Adrenal gland (tissue), 12 donors: Measurements from ENCODE around the gene HHIP. TPM values are rescaled to one million over a fixed set of nuclear protein-coding genes. Genes with fewer than 3 reads are reported as not detected.
A peak's percentile ranks its signal among the peaks of the same experiment; 100 is the strongest.

Source experiments
- DNase-seq, 7 donors: peaks; one replicate each; pipeline ENCODE4 v3.0.0-alpha.2; 2019 to 2020
- H3K27ac ChIP-seq, 5 donors: fragments of 200-600 bp; sonication (generic) in 4 of 5; 1 replicate in 3 of 5; 2 replicates in 2 of 5; pipeline versions ENCODE4 v1.5.1 to v1.8.0; 2016 to 2020; ENCODE audit warnings: mild to moderate bottlenecking in 1 of 5
- H3K27me3 ChIP-seq: fragments of 200-600 bp; 2 replicates; pipeline ENCODE4 v1.8.0; 2021
- H3K36me3 ChIP-seq, 2 donors: fragments of 200-600 bp; replicated peaks in 1 of 2; 1 replicate in 1 of 2; 2 replicates in 1 of 2; pipeline versions ENCODE4 v1.5.1 to v1.8.0; 2018 to 2022
- H3K4me1 ChIP-seq, 2 donors: fragments of 200-600 bp; replicated peaks in 1 of 2; 1 replicate in 1 of 2; 2 replicates in 1 of 2; pipeline versions ENCODE4 v1.5.1 to v1.8.0; 2018 to 2021
- H3K4me3 ChIP-seq, 4 donors: fragments of 200-600 bp; sonication (generic) in 3 of 4; one replicate each; pipeline ENCODE4 v1.5.1; 2016 to 2018
- H3K9me3 ChIP-seq, 3 donors: fragments of 200-600 bp; sonication (generic) in 1 of 3; replicated peaks in 1 of 3; 1 replicate in 2 of 3; 2 replicates in 1 of 3; pipeline versions ENCODE4 v1.5.1 to v1.8.0; 2016 to 2021
- CTCF ChIP-seq, 6 experiments: fragments of 450-650 bp in 4 of 6; fragments of 200-600 bp in 2 of 6; sonication (generic) in 1 of 6; IDR thresholded peaks; 1 replicate in 5 of 6; 2 replicates in 1 of 6; pipeline versions ENCODE4 v1.5.1 to v1.8.0; 2016 to 2021; ENCODE audit warnings: antibody characterized with exemption in 6 of 6, mild to moderate bottlenecking in 2 of 6, moderate library complexity in 1 of 6
- POLR2A ChIP-seq, 2 donors: fragments of 450-650 bp; IDR thresholded peaks; one replicate each; pipeline ENCODE4 v1.6.1; 2017; ENCODE audit warnings: antibody characterized with exemption in 2 of 2, mild to moderate bottlenecking in 2 of 2, moderate library complexity in 1 of 2
- WGBS, 4 donors: extraction: QIAGEN DNeasy Blood & Tissue Kit in 2 of 4; methylation state at CpG; one replicate each; pipeline versions ENCODE4 v1.1.5 to v1.1.7; 2013 to 2017; 5-methylcytosine and 5-hydroxymethylcytosine counted together
- intact Hi-C, 2 donors: fragments of 100-400 bp; cut with DNase I; formaldehyde crosslinking; loops; one replicate each; pipeline versions ENCODE4 v1.14.1 to v1.15.0; 2022 to 2023
- polyA plus RNA-seq, 3 donors: library from polyadenylated mRNA; stranded (reverse); fragments of 200-250 nt in 2 of 3; fragments of 350-450 nt in 1 of 3; fragmentation: Illumina TruSeq in 1 of 3; extraction: RNeasy Lipid Tissue Mini Kit (QIAGEN cat#74804) in 1 of 3; gene quantifications; one replicate each; pipeline ENCODE4 v1.2.3, GENCODE V29; 2013 to 2014
- total RNA-seq, 9 donors: library from RNA; depleted of rRNA in 4 of 9; stranded (reverse); fragments of >200 nt in 4 of 9; fragments of 120-200 nt in 1 of 9; fragmentation: NEBNext Ultra II Directional in 1 of 9; extraction: Animal tissue kit (Norgen Biotek cat#: 25700) in 1 of 9; gene quantifications; one replicate each; pipeline versions ENCODE4 v1.1.0 to v1.2.4, GENCODE V29; 2013 to 2023
- donor health status: healthy with polysubstance abuse.
- donor health status: Bipolar disorder and iron deficiency.
- donor health status: DM: yes; HTN: yes; CAD: no.
- donor health status: DM: no; HTN: no; CAD: no.
- donor health status: DM: no; HTN: no; CAD: no.
- donor health status: DM: yes; HTN: yes; CAD: no.

HHIP gene
- total and polyA plus RNA-seq, 12 donors, result 2.1 to 169 (median 9.2) TPM

- Histone ChIP-seq H3K27me3 (no peaks in the 10 kb centered on the region), H3K36me3 (no peaks in the 10 kb centered on the region), H3K4me3 (no peak overlapping the region), H3K4me1 (no peaks in the 10 kb centered on the region), H3K9me3 (no peaks in the 10 kb centered on the region), H3K27ac (no peak overlapping the region)
- TF ChIP-seq CTCF (IDR thresholded peaks at IDR 0.05) (peak in 3 of 6 experiments; percentile 12 to 17 (median 14)), POLR2A (IDR thresholded peaks at IDR 0.05) (no peak)
- peak in 3 of 7 donors; percentile 3 to 21 (median 9) for DNase-seq
- intact Hi-C loops, result no loop called here
Measured at GRCh38 chr4:144611850-144612249, 34.1 kb upstream of the HHIP start.

DNA sequence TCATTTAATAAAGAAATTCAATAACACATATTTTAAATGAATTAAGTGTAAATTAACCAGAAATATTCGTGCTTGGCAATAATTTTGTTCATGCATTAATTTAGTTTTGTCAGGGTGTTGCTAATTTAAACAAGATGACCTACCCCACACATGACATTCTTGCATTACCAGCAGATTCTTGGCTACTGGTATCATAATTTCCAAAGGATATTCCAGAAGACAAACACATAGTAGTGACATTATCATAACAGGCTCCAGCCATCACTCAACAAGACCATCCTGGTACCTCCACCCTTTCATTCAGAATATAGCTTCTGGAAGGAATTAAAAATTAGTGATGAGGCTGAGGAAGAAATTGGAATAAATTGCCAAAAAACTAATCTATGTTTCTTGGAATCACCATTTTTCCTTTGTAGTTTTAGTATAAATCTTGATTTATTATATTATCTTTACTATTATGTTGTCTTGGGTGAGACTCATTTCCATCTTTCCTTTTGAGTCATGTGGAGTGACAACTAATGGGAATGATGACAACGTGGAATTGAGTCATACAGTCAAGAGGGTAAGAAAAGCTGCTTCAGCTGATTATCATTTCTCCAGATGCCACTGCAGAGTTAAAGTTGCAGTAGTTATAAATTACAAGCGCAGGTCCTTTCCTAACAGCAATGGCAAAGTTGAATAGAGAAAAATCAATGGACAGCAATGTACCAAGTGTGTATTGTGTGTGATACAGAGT is 30.9 kb upstream of the HHIP start:
- 53 to 57% (median 55%) methylated on average over 3 of the region's 3 CpGs for WGBS, 4 donors
- Histone ChIP-seq H3K27ac (no peak overlapping the region), H3K4me3 (no peak overlapping the region), H3K36me3 (no peaks in the 10 kb centered on the region), H3K27me3 (no peaks in the 10 kb centered on the region), H3K9me3 (no peaks in the 10 kb centered on the region), H3K4me1 (no peaks in the 10 kb centered on the region)
- intact Hi-C loops, result no loop called here
- TF ChIP-seq CTCF (IDR thresholded peaks at IDR 0.05), result no peak
- no peak for TF ChIP-seq POLR2A (IDR thresholded peaks at IDR 0.05)
- DNase-seq, result no peak

DNA sequence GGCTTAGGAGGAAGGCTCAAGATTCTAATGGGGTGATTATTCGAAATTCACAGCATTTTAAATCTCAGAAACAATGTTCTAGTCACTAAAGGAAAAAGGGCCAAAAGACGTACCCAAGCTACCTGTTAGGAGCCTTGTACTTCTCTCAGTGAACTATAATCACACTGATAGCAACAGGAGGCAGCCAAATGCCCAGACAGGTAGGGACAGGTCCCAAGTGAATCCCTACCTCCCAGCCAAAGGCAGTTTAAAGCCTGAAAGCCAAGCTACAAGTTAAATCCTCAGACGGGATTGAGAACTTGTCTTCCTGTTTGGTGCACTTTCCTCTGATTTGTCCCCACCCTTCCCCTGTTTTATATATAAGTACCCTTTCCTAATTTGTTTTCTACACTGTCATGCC is 24.3 kb upstream of the HHIP start:
- Histone ChIP-seq H3K9me3 (no peaks in the 10 kb centered on the region), H3K4me3 (no peak overlapping the region), H3K4me1 (no peaks in the 10 kb centered on the region), H3K27me3 (no peaks in the 10 kb centered on the region), H3K36me3 (no peaks in the 10 kb centered on the region), H3K27ac (no peak overlapping the region)
- 35 to 52% (median 46%) methylated on average over 3 of the region's 3 CpGs for WGBS, 4 donors
- intact Hi-C loops, result no loop called here
- no peak for DNase-seq
- no peak for TF ChIP-seq POLR2A (IDR thresholded peaks at IDR 0.05)
- no peak for TF ChIP-seq CTCF (IDR thresholded peaks at IDR 0.05)

DNA sequence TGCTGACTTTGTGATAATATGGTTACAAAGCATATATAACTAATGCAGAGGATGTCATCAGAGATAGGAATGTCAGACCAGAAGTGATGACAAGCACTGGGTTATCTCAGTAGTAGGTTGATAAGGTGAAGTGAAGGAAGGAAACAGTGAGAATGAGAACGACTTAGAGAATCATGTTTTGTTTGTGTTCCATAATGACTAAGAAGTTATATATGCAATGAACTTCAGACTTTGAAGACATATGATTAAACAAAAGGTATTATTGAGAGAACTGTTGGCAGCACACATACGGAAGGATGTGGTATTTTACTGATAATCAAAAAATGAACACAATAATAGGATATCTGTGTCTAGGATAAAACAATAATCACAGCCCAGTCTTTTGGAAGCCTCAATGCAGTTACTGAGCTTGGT is 18.3 kb upstream of the HHIP start:
- Histone ChIP-seq H3K4me3 (no peak overlapping the region), H3K27ac (no peak overlapping the region), H3K36me3 (no peaks in the 10 kb centered on the region), H3K9me3 (no peaks in the 10 kb centered on the region), H3K4me1 (no peaks in the 10 kb centered on the region), H3K27me3 (no peaks in the 10 kb centered on the region)
- 43 to 58% (median 49%) methylated on average over 2 of the region's 2 CpGs for WGBS, 4 donors
- no peak for DNase-seq
- intact Hi-C loops, result no loop called here
- TF ChIP-seq POLR2A (IDR thresholded peaks at IDR 0.05), result no peak
- no peak for TF ChIP-seq CTCF (IDR thresholded peaks at IDR 0.05)
